HEK293 (cell line): ENCODE results near the gene COPZ1.

Source experiments
- BCL11B ChIP-seq: fragments of 450-650 bp; formaldehyde crosslinking; IDR thresholded peaks from 2 replicates; pipeline ENCODE4 v1.5.1; 2016; ENCODE audit warnings: low read depth, missing biosample characterization, missing genetic modification characterization
- EGR2 ChIP-seq: fragments of 450-650 bp; formaldehyde crosslinking; IDR thresholded peaks from 2 replicates; pipeline ENCODE4 v1.5.1; 2016; ENCODE audit warnings: low read depth, missing biosample characterization, missing genetic modification characterization
- GLIS1 ChIP-seq: fragments of 450-650 bp; formaldehyde crosslinking; IDR thresholded peaks from 2 replicates; pipeline ENCODE4 v1.5.1; 2016; ENCODE audit warnings: missing biosample characterization, missing genetic modification characterization
- KLF7 ChIP-seq: fragments of 450-650 bp; formaldehyde crosslinking; IDR thresholded peaks from 2 replicates; pipeline ENCODE4 v1.5.1; 2016; ENCODE audit warnings: missing biosample characterization, missing genetic modification characterization, borderline replicate concordance
- SCRT2 ChIP-seq: fragments of 450-650 bp; formaldehyde crosslinking; IDR thresholded peaks from 2 replicates; pipeline ENCODE4 v1.5.1; 2016; ENCODE audit warnings: missing biosample characterization, missing genetic modification characterization
- ZBTB17 ChIP-seq: fragments of 450-650 bp; formaldehyde crosslinking; IDR thresholded peaks from 2 replicates; pipeline ENCODE4 v1.5.1; 2016; ENCODE audit warnings: missing biosample characterization, missing genetic modification characterization
- ZFP41 ChIP-seq: fragments of 450-650 bp; formaldehyde crosslinking; IDR thresholded peaks from 2 replicates; pipeline ENCODE4 v1.5.1; 2016; ENCODE audit warnings: missing biosample characterization, missing genetic modification characterization, borderline replicate concordance
- ZNF133 ChIP-seq: fragments of 450-650 bp; formaldehyde crosslinking; IDR thresholded peaks from 2 replicates; pipeline ENCODE4 v1.5.1; 2016; ENCODE audit warnings: missing biosample characterization, missing genetic modification characterization
- ZNF140 ChIP-seq: fragments of 450-650 bp; formaldehyde crosslinking; IDR thresholded peaks from 2 replicates; pipeline ENCODE4 v1.5.1; 2016; ENCODE audit warnings: missing biosample characterization, missing genetic modification characterization
- ZNF157 ChIP-seq: fragments of 450-650 bp; formaldehyde crosslinking; IDR thresholded peaks from 2 replicates; pipeline ENCODE4 v1.5.1; 2016; ENCODE audit warnings: missing biosample characterization, missing genetic modification characterization
- ZNF175 ChIP-seq: fragments of 450-650 bp; formaldehyde crosslinking; IDR thresholded peaks from 2 replicates; pipeline ENCODE4 v1.5.1; 2016; ENCODE audit warnings: missing biosample characterization, missing genetic modification characterization
- ZNF311 ChIP-seq: fragments of 450-650 bp; formaldehyde crosslinking; IDR thresholded peaks from 2 replicates; pipeline ENCODE4 v1.5.1; 2017; ENCODE audit warnings: missing biosample characterization, missing genetic modification characterization, borderline replicate concordance
- ZNF335 ChIP-seq: fragments of 450-650 bp; formaldehyde crosslinking; conservative IDR thresholded peaks from 2 replicates; pipeline ENCODE4 v1.5.1; 2016; ENCODE audit warnings: missing biosample characterization, missing genetic modification characterization
- ZNF366 ChIP-seq: fragments of 450-650 bp; formaldehyde crosslinking; conservative IDR thresholded peaks from 2 replicates; pipeline ENCODE4 v1.5.1; 2016; ENCODE audit warnings: missing biosample characterization, missing genetic modification characterization
- ZNF394 ChIP-seq: fragments of 450-650 bp; formaldehyde crosslinking; IDR thresholded peaks from 2 replicates; pipeline ENCODE4 v1.5.1; 2016; ENCODE audit warnings: missing biosample characterization, missing genetic modification characterization, mild to moderate bottlenecking, moderate library complexity, borderline replicate concordance
- ZNF404 ChIP-seq: fragments of 450-650 bp; formaldehyde crosslinking; IDR thresholded peaks from 2 replicates; pipeline ENCODE4 v1.5.1; 2017; ENCODE audit warnings: missing biosample characterization, missing genetic modification characterization
- ZNF423 ChIP-seq: fragments of 450-650 bp; formaldehyde crosslinking; IDR thresholded peaks from 2 replicates; pipeline ENCODE4 v1.5.1; 2016; ENCODE audit warnings: missing biosample characterization, missing genetic modification characterization
- ZNF433 ChIP-seq: fragments of 450-650 bp; formaldehyde crosslinking; IDR thresholded peaks from 2 replicates; pipeline ENCODE4 v1.5.1; 2016; ENCODE audit warnings: missing biosample characterization, missing genetic modification characterization, low read depth
- ZNF473 ChIP-seq: fragments of 450-650 bp; formaldehyde crosslinking; IDR thresholded peaks from 2 replicates; pipeline ENCODE4 v1.5.1; 2017; ENCODE audit warnings: missing biosample characterization, missing genetic modification characterization
- ZNF510 ChIP-seq: fragments of 450-650 bp; formaldehyde crosslinking; IDR thresholded peaks from 2 replicates; pipeline ENCODE4 v1.5.1; 2018; ENCODE audit warnings: mild to moderate bottlenecking, missing genetic modification characterization, missing biosample characterization; ENCODE audit not compliant: insufficient replicate concordance
- ZNF521 ChIP-seq: fragments of 450-650 bp; formaldehyde crosslinking; IDR thresholded peaks from 2 replicates; pipeline ENCODE4 v1.5.1; 2017; ENCODE audit warnings: missing biosample characterization, mild to moderate bottlenecking, missing genetic modification characterization
- ZNF701 ChIP-seq: fragments of 450-650 bp; formaldehyde crosslinking; IDR thresholded peaks from 2 replicates; pipeline ENCODE4 v1.5.1; 2016; ENCODE audit warnings: missing biosample characterization, missing genetic modification characterization
- ZNF76 ChIP-seq: fragments of 450-650 bp; formaldehyde crosslinking; IDR thresholded peaks from 2 replicates; pipeline ENCODE4; 2016; ENCODE audit warnings: low read depth, missing biosample characterization, missing genetic modification characterization, borderline replicate concordance
- ZNF768 ChIP-seq: fragments of 450-650 bp; formaldehyde crosslinking; IDR thresholded peaks from 2 replicates; pipeline ENCODE4 v1.5.1; 2018; ENCODE audit warnings: missing biosample characterization, mild to moderate bottlenecking, missing genetic modification characterization
- ZNF777 ChIP-seq: fragments of 450-650 bp; formaldehyde crosslinking; IDR thresholded peaks from 2 replicates; pipeline ENCODE4 v1.5.1; 2017; ENCODE audit warnings: missing biosample characterization, missing genetic modification characterization, borderline replicate concordance
- ZNF785 ChIP-seq: fragments of 450-650 bp; formaldehyde crosslinking; IDR thresholded peaks from 2 replicates; pipeline ENCODE4 v1.5.1; 2016; ENCODE audit warnings: missing biosample characterization, missing genetic modification characterization
- ZSCAN30 ChIP-seq: fragments of 450-650 bp; IDR thresholded peaks from 2 replicates; pipeline ENCODE4 v1.5.1; 2018; ENCODE audit warnings: missing biosample characterization, mild to moderate bottlenecking, missing genetic modification characterization, moderate library complexity
- TF ChIP-seq, protein P1 (sequence below): fragments of 450-650 bp; formaldehyde crosslinking; IDR thresholded peaks from 2 replicates; pipeline ENCODE4; 2016; ENCODE audit warnings: missing biosample characterization, missing genetic modification characterization
- TF ChIP-seq, protein P2 (sequence below): fragments of 450-650 bp; formaldehyde crosslinking; IDR thresholded peaks from 2 replicates; pipeline ENCODE4 v1.5.1; 2017; ENCODE audit warnings: missing biosample characterization, missing genetic modification characterization
- TF ChIP-seq, protein P3 (sequence below): fragments of 450-650 bp; formaldehyde crosslinking; IDR thresholded peaks from 2 replicates; pipeline ENCODE4 v1.5.1; 2016; ENCODE audit warnings: missing biosample characterization, missing genetic modification characterization
- TF ChIP-seq, protein P4 (sequence below): fragments of 450-650 bp; formaldehyde crosslinking; IDR thresholded peaks from 2 replicates; pipeline ENCODE4 v1.5.1; 2016; ENCODE audit warnings: missing biosample characterization, missing genetic modification characterization
- TF ChIP-seq, protein P5 (sequence below): fragments of 450-650 bp; formaldehyde crosslinking; IDR thresholded peaks from 2 replicates; pipeline ENCODE4 v1.5.1; 2016; ENCODE audit warnings: missing biosample characterization, missing genetic modification characterization, low read depth

Gene COPZ1

DNA sequence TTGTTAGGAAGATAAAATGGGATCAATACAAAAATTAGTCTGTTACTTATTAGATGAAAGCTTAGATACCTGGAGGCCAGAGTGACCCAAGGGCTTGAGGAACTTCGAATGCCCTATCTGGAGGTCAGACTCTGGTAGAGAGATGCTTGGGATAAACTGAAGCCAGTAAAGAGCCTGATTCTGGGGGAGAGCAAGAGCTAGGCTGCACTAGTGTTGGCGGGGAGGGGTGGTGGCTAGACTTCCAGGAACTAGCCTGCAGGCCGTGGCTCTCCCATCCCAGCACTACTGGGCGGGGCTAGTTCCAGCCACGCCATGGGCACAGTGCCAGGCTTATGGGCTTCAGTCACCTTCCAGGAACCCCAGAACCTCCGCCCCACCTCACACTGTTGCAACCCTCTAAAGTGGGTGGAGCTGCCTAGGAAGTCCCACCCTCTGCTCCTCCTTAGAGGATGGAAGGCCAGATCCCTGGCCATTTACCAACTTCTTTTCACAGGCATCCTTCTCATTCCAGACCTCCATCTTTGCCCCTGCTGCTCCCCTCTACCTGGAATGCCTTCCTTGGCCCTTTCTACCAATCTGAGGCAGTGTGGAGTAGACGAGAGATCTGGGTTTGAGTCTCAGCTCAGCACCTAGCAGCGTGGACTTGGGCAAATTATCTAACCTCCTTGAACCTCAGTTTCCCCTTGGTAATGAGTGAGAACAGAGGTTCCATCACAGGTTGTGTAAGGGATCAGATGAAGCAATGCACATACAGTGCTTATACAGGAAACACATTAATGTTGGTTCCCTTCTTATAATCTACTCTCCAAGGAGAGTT lies 17.8 kb upstream of the COPZ1 start (continued):
- TF ChIP-seq, protein P1, sequence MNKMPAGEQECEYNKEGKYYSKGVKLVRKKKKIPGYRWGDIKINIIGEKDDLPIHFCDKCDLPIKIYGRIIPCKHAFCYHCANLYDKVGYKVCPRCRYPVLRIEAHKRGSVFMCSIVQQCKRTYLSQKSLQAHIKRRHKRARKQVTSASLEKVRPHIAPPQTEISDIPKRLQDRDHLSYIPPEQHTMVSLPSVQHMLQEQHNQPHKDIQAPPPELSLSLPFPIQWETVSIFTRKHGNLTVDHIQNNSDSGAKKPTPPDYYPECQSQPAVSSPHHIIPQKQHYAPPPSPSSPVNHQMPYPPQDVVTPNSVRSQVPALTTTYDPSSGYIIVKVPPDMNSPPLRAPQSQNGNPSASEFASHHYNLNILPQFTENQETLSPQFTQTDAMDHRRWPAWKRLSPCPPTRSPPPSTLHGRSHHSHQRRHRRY (tag by site-specific recombination): 0 out of 2 replicates have a peak, but pooled peaks have one; percentile 38
- TF ChIP-seq BCL11B (tag by site-specific recombination): no peak
- TF ChIP-seq ZNF768 (tag by site-specific recombination): no peak
- TF ChIP-seq ZNF175: no peak
- TF ChIP-seq ZNF366 (tag by site-specific recombination): peak; percentile 48; the same call in 1 of the 2 replicates
- TF ChIP-seq, protein P2, sequence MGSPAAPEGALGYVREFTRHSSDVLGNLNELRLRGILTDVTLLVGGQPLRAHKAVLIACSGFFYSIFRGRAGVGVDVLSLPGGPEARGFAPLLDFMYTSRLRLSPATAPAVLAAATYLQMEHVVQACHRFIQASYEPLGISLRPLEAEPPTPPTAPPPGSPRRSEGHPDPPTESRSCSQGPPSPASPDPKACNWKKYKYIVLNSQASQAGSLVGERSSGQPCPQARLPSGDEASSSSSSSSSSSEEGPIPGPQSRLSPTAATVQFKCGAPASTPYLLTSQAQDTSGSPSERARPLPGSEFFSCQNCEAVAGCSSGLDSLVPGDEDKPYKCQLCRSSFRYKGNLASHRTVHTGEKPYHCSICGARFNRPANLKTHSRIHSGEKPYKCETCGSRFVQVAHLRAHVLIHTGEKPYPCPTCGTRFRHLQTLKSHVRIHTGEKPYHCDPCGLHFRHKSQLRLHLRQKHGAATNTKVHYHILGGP (tag by site-specific recombination): peak; percentile 97
- TF ChIP-seq, protein P3, sequence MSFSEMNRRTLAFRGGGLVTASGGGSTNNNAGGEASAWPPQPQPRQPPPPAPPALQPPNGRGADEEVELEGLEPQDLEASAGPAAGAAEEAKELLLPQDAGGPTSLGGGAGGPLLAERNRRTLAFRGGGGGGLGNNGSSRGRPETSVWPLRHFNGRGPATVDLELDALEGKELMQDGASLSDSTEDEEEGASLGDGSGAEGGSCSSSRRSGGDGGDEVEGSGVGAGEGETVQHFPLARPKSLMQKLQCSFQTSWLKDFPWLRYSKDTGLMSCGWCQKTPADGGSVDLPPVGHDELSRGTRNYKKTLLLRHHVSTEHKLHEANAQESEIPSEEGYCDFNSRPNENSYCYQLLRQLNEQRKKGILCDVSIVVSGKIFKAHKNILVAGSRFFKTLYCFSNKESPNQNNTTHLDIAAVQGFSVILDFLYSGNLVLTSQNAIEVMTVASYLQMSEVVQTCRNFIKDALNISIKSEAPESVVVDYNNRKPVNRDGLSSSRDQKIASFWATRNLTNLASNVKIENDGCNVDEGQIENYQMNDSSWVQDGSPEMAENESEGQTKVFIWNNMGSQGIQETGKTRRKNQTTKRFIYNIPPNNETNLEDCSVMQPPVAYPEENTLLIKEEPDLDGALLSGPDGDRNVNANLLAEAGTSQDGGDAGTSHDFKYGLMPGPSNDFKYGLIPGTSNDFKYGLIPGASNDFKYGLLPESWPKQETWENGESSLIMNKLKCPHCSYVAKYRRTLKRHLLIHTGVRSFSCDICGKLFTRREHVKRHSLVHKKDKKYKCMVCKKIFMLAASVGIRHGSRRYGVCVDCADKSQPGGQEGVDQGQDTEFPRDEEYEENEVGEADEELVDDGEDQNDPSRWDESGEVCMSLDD (tag by site-specific recombination): peak; percentile 48; the same call in 1 of the 2 replicates
- TF ChIP-seq KLF7 (tag by site-specific recombination): no peak
- TF ChIP-seq ZNF311 (tag by site-specific recombination): no peak
- no peak for TF ChIP-seq ZNF404 (tag by site-specific recombination)
- TF ChIP-seq ZNF423: no peak
- TF ChIP-seq ZNF76 (tag by site-specific recombination): no peak
- TF ChIP-seq ZNF335: peak; percentile 15; the same call in 1 of the 2 replicates
- no peak for TF ChIP-seq ZNF777
- peak; percentile 82 for TF ChIP-seq SCRT2 (tag by site-specific recombination)
- TF ChIP-seq ZNF510 (tag by site-specific recombination): no peak
- TF ChIP-seq, protein P4, sequence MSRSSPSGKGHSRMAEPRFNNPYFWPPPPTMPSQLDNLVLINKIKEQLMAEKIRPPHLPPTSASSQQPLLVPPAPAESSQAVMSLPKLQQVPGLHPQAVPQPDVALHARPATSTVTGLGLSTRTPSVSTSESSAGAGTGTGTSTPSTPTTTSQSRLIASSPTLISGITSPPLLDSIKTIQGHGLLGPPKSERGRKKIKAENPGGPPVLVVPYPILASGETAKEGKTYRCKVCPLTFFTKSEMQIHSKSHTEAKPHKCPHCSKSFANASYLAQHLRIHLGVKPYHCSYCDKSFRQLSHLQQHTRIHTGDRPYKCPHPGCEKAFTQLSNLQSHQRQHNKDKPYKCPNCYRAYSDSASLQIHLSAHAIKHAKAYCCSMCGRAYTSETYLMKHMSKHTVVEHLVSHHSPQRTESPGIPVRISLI (tag by site-specific recombination): no peak
- TF ChIP-seq GLIS1 (tag by site-specific recombination): no peak
- TF ChIP-seq ZNF394 (tag by site-specific recombination): no peak
- no peak for TF ChIP-seq ZNF157 (tag by site-specific recombination)
- TF ChIP-seq ZNF473 (tag by site-specific recombination): no peak
- no peak for TF ChIP-seq ZSCAN30
- no peak for TF ChIP-seq ZFP41 (tag by site-specific recombination)
- TF ChIP-seq ZNF521 (tag by site-specific recombination): no peak
- TF ChIP-seq ZNF701 (tag by site-specific recombination): no peak
- TF ChIP-seq ZBTB17 (tag by site-specific recombination): 0 out of 2 replicates have a peak, but pooled peaks have one; percentile 25
- TF ChIP-seq, protein P5, sequence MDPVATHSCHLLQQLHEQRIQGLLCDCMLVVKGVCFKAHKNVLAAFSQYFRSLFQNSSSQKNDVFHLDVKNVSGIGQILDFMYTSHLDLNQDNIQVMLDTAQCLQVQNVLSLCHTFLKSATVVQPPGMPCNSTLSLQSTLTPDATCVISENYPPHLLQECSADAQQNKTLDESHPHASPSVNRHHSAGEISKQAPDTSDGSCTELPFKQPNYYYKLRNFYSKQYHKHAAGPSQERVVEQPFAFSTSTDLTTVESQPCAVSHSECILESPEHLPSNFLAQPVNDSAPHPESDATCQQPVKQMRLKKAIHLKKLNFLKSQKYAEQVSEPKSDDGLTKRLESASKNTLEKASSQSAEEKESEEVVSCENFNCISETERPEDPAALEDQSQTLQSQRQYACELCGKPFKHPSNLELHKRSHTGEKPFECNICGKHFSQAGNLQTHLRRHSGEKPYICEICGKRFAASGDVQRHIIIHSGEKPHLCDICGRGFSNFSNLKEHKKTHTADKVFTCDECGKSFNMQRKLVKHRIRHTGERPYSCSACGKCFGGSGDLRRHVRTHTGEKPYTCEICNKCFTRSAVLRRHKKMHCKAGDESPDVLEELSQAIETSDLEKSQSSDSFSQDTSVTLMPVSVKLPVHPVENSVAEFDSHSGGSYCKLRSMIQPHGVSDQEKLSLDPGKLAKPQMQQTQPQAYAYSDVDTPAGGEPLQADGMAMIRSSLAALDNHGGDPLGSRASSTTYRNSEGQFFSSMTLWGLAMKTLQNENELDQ (tag by site-specific recombination): no peak
- no peak for TF ChIP-seq EGR2 (tag by site-specific recombination)
- TF ChIP-seq ZNF785 (tag by site-specific recombination): no peak; the same call in 1 of the 2 replicates
- no peak for TF ChIP-seq ZNF133 (tag by site-specific recombination)
- TF ChIP-seq ZNF433: no peak
- TF ChIP-seq ZNF140: no peak
